Measurements from ENCODE around the gene KIAA1210.
"Not testable (repeated sequence)": the region's sequence is repeated elsewhere in the genome, so short reads cannot be mapped to it uniquely, and the experiment has no call there.

Gene KIAA1210

GRCh38 chrX:119062750-119063374 lies 64.8 kb downstream of the KIAA1210 start:
- DNase-seq = no peak
- in situ Hi-C loops (cut with HindIII; ENCODE audit: low pct_ligation_motif_present, low pct_unique_long_range_greater_than_20kb, low sequenced_read_pairs) = no loop called here

GRCh38 chrX:119055687-119056086 lies 71.9 kb downstream of the KIAA1210 start:
- no peak for DNase-seq
- in situ Hi-C loops (cut with HindIII; ENCODE audit: low pct_ligation_motif_present, low pct_unique_long_range_greater_than_20kb, low sequenced_read_pairs) = no loop called here

- in situ Hi-C loops (cut with HindIII; ENCODE audit: low pct_ligation_motif_present, low pct_unique_long_range_greater_than_20kb, low sequenced_read_pairs) = no loop called here
- DNase-seq = no peak
Observed at GRCh38 chrX:119045884-119046283, 81.7 kb downstream of the KIAA1210 start.

- in situ Hi-C loops (cut with HindIII; ENCODE audit: low pct_ligation_motif_present, low pct_unique_long_range_greater_than_20kb, low sequenced_read_pairs) = no loop called here
Observed at GRCh38 chrX:119042996-119043395, 84.6 kb downstream of the KIAA1210 start.

GRCh38 chrX:119042040-119042439 lies 85.6 kb downstream of the KIAA1210 start:
- DNase-seq = no peak
- in situ Hi-C loops (cut with HindIII; ENCODE audit: low pct_ligation_motif_present, low pct_unique_long_range_greater_than_20kb, low sequenced_read_pairs) = no loop called here

More at GRCh38 chrX:119042996-119043395, 84.6 kb downstream of the KIAA1210 start:
- no peak for DNase-seq

- in situ Hi-C loops (cut with HindIII; ENCODE audit: low pct_ligation_motif_present, low pct_unique_long_range_greater_than_20kb, low sequenced_read_pairs) = no loop called here
- peak; percentile 50 for DNase-seq
Observed at GRCh38 chrX:119041175-119041574, 86.4 kb downstream of the KIAA1210 start.

GRCh38 chrX:119040432-119040831 lies 87.2 kb downstream of the KIAA1210 start:
- in situ Hi-C loops (cut with HindIII; ENCODE audit: low pct_ligation_motif_present, low pct_unique_long_range_greater_than_20kb, low sequenced_read_pairs) = no loop called here

GRCh38 chrX:119036107-119037029 lies 91.2 kb downstream of the KIAA1210 start:
- no peak for DNase-seq
- in situ Hi-C loops (cut with HindIII; ENCODE audit: low pct_ligation_motif_present, low pct_unique_long_range_greater_than_20kb, low sequenced_read_pairs) = no loop called here

More at GRCh38 chrX:119040432-119040831, 87.2 kb downstream of the KIAA1210 start:
- DNase-seq = no peak

GRCh38 chrX:119030990-119031389 lies 96.6 kb downstream of the KIAA1210 start:
- DNase-seq = no peak
- in situ Hi-C loops (cut with HindIII; ENCODE audit: low pct_ligation_motif_present, low pct_unique_long_range_greater_than_20kb, low sequenced_read_pairs) = no loop called here

- in situ Hi-C loops (cut with HindIII; ENCODE audit: low pct_ligation_motif_present, low pct_unique_long_range_greater_than_20kb, low sequenced_read_pairs); DNase-seq: not testable (repeated sequence)
Observed at GRCh38 chrX:119029656-119030055, 98.0 kb downstream of the KIAA1210 start.

GRCh38 chrX:119028733-119029330 lies 98.8 kb downstream of the KIAA1210 start:
- in situ Hi-C loops (cut with HindIII; ENCODE audit: low pct_ligation_motif_present, low pct_unique_long_range_greater_than_20kb, low sequenced_read_pairs) = no loop called here
- DNase-seq = no peak
